HL-60/S4 treated with phorbol 12-myristate 13-acetate at 8.2 ng/mL for 4 days and 3 days (cell line): ENCODE data around the gene MLC1.

Source experiments
- in situ Hi-C: fragments of 300-500 bp; cut with MboI; formaldehyde crosslinking; loops from 2 replicates; pipeline ENCODE4 v1.15.0; 2022; ENCODE audit warnings: low sequenced_read_pairs

Gene MLC1

GRCh38 chr22:50078761-50079160 lies 6.5 kb downstream of the MLC1 start:
- in situ Hi-C loops = no loop called here

- in situ Hi-C loops = no loop called here
Observed at GRCh38 chr22:50078246-50078645, 7.0 kb downstream of the MLC1 start.

GRCh38 chr22:50076646-50077535 lies 8.3 kb downstream of the MLC1 start:
- in situ Hi-C loops = no loop called here

DNA sequence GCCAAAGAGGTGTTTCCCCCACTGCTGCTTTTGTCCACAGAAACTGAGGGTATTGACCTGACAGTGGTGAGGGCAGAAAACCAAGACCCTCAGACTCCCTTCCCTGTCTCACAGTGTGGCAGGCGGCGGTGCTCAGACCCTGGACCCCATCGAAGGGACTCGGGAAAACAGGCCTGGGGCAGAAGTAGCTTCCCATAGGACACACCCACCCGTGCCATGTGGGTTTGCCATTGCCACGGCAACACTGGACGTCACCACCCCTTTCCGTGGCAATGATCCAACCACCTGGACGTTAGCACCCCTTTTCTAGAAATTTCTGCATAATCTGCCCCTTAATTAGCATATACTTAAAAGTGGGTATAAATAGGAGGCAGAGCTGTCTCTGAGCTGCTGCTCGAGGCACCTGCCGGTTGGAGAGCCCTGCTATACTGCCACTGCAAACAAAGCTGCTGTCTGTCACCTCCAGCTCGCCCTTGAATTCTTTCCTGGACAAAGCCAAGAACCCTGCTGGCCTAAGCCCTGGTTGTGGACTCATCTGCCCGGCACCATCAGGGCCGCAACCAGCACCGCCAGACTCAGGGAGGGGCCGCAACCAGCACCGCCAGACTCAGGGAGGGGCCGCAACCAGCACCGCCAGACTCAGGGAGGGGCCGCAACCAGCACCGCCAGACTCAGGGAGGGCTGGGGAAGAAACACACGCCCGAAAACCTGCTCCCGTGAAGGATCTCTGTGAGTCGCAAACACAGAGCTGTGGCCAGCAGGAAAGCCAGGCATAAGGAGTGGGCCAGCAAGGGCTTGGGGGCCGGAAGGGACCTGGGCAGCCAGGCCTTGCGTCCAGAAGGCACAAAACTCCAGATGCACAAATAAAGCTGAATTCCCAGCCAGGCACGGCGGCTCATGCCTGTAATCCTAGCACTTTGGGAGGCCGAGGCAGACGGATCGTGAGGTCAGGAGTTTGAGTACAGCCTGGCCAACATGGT lies 10.4 kb downstream of the MLC1 start:
- in situ Hi-C loops = no loop called here

- in situ Hi-C loops = no loop called here
Observed at GRCh38 chr22:50074056-50074455, 11.2 kb downstream of the MLC1 start.

DNA sequence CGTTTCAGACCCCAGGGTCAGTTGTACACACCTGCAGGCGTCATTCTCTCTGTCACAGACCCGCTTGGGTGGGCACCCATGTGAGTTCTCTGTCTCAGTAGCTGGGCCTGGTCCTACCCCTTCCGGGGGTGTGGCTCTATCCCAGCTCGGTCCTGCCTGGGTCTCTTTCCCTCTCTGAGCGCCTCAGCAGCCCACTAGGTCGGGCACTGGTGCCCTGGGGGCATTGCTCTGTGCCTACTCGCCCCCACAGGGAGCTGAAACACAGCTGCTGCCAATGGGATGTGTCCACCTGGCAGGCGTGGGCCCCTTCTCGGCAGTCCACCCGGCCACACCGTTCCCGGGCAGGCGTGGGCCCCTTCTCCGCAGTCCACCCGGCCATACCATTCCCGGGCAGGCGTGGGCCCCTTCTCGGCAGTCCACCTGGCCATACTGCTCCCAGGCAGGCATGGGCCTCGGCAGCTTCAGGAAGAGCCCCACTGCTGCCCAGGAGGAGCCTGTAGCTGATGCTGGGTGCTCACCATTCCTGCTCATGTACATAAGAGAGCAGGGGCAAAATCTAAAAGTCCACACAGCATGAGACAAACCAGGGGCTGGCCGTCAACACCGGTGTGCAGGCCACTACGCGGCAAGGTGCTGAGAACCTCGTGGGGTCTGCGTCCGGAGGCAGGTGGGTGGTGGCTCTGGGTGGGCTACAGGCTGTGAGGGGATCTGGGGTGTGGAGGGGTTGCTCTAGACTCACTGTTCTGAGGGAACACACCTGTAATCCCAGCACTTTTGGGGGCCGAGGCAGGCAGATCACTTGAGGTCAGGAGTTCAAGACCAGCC lies 12.3 kb downstream of the MLC1 start:
- in situ Hi-C loops = no loop called here

- in situ Hi-C loops = no loop called here
Observed at GRCh38 chr22:50072167-50072555, 13.1 kb downstream of the MLC1 start.

DNA sequence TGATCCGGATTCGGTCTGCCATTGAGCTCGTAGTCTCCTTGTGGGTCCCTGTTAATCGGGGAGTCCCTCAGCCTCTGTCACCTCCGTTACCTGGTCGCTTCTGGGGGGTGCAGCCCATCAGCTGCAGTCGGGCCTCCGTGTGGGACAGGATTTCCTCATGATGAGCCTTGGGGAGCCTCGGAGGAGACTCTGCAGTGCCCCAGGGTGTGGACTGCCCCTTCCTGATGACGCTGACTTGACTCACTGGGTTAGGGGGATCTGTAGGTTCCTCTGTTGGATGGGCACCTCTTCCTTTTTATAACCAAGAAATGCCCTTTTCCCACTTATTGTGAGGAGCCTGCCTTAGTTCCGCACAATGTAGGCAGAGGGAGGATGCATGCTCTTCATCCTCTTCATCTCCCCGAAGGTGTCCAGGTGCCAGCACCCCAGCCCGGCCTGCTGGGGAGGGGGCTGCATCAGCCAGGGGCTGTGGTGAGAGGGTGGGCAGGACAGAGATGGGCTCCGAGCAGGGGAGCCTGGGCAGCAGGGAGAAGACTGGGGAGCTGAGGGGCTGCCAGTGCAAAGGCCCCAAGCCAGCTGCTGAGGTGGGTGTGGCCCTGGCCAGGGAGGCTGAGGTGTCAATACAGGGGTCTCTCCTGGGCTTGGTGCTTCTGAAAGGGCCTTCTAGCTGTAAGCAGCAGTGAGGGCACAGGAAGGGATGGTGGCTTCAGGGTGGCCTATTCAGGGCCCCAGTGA lies 13.6 kb downstream of the MLC1 start:
- in situ Hi-C loops = no loop called here

- in situ Hi-C loops = no loop called here
Observed at GRCh38 chr22:50070366-50070765, 14.9 kb downstream of the MLC1 start.

- in situ Hi-C loops = no loop called here
Observed at GRCh38 chr22:50068096-50068495, 17.1 kb downstream of the MLC1 start.

- in situ Hi-C loops = no loop called here
Observed at GRCh38 chr22:50067244-50067643, 18.0 kb downstream of the MLC1 start.

- in situ Hi-C loops = no loop called here
Observed at GRCh38 chr22:50064453-50064852, 20.8 kb downstream of the MLC1 start.

DNA sequence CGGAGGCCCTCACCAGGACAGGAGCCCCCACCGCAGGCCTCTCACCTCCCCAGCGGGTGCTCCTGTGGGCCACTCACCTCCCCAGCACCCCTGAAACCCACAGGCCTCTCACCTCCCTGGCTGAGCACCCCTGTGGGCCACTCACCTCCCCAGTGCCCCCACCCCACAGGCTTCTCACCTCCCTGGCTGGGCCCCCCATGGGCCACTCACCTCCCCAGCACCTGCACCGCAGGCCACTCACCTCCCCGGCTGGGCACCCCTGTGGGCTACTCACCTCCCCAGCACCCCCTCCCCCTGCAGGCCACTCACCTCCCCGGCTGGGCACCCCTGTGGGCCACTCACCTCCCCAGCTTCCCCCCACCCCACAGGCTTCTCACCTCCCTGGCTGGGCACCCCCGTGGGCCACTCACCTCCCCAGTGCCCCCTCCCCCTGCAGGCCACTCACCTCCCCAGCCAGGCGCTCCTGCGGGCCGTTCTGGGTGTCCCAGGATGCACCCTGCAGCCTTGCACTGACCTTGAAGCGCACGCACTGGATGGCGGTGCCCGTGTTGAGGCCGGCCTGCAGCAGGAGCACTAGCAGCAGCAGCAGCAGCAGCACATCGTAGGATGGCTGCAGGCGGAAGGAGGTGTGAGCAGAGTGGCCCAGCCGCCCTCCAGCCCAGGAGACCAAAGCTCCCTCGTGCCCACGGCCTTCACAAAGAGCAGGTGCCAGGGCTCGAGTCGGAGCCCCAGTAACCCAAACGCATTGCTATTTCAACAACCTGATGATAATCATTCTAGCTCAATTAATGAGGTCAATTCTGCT lies 21.4 kb downstream of the MLC1 start:
- in situ Hi-C loops = no loop called here

DNA sequence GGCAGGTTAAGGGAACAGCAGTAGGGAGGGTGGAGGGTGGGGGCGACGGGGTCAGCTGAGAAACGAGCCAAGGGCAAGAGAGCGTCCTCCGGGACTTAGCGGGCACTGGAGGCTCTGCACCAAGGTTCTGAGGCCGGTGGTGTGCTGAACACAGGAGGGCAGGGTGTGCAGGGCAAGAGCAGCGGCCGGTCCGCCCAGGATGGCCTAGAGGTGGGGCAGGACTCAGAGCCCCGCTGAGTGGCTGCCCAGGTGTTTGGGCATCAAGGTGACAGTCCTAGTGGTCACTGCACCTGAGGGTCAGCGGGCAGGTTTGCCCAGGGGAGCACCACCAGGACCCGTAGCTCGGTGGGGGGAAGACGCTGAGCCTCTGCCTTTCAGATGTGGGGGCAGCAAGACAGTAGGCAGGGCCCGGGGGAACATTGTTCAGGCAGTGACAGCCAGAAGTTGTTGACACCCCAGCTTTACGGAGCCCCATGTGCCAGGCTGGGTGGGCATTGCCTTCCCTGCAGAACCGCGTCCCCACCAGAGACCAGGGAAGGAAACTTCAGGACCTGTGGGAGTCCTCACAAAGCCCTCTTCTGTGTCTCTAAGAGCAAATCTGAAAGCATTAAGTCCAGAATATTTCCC lies 22.6 kb downstream of the MLC1 start:
- in situ Hi-C loops = no loop called here

- in situ Hi-C loops = no loop called here
Observed at GRCh38 chr22:50061824-50062355, 23.3 kb downstream of the MLC1 start.

DNA sequence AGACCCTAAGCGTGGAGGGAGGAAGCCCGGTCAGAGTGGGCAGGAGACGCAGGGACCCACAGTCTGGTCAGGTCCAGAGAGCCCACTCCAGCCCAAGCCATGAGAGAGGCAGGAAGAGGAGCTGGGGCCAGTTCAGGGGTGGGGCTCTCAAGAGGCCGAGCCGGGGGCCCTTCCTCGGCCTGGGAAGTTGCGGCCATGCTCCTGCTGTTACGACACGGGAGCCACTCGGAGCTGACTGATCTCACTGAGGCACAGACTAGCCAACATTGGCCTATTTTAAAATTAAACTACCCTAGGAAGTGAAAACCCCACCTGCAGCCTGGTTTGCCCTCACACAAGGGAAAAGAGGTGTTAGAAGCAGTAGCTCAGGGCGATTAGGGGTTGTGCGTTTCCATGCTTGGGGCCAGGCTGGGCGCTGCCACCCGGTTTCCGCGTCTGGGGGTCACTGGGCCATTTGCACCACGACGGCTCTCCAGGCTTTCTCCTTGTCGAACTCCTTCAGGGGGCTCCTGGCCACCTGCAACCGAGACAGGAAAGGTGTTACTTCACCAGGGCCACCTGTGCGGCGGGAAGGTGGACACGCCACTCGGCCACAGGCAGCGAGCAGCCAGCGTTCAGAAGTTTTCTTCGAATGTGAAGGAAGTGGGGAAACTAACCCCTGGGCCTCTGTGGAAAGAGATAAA lies 23.9 kb downstream of the MLC1 start:
- in situ Hi-C loops = no loop called here

- in situ Hi-C loops = no loop called here
Observed at GRCh38 chr22:50060441-50061140, 24.6 kb downstream of the MLC1 start.
